HG02571 (cell line): Measurements from ENCODE around the gene HUNK.
"Not testable (repeated sequence)": the region's sequence is repeated elsewhere in the genome, so short reads cannot be mapped to it uniquely, and the experiment has no call there.

Source experiments
- ATAC-seq: cut with Tn5 transposase; IDR thresholded peaks from one replicate; pipeline ENCODE4 v1.9.1; 2021; ENCODE audit warnings: mild to moderate bottlenecking, moderate library complexity; ENCODE audit not compliant: unreplicated experiment

Gene HUNK

GRCh38 chr21:31918250-31918775 is 45.5 kb downstream of the HUNK start:
- no peak for ATAC-seq

GRCh38 chr21:31920275-31920674 is 47.5 kb downstream of the HUNK start:
- ATAC-seq: no peak

GRCh38 chr21:31921079-31921478 is 48.3 kb downstream of the HUNK start:
- ATAC-seq: no peak

GRCh38 chr21:31922881-31923280 is 50.1 kb downstream of the HUNK start:
- no peak for ATAC-seq

- ATAC-seq: no peak
Observed at GRCh38 chr21:31923756-31924155, 50.9 kb downstream of the HUNK start.

- no peak for ATAC-seq
Observed at GRCh38 chr21:31924548-31924947, 51.7 kb downstream of the HUNK start.

- ATAC-seq: no peak
Observed at GRCh38 chr21:31926498-31926897, 53.7 kb downstream of the HUNK start.

GRCh38 chr21:31927689-31928353 is 55.0 kb downstream of the HUNK start:
- ATAC-seq: no peak

GRCh38 chr21:31928656-31929055 is 55.8 kb downstream of the HUNK start:
- no peak for ATAC-seq

- ATAC-seq: no peak
Observed at GRCh38 chr21:31929548-31929947, 56.7 kb downstream of the HUNK start.

- ATAC-seq: no peak
Observed at GRCh38 chr21:31930001-31930400, 57.2 kb downstream of the HUNK start.

GRCh38 chr21:31931644-31932469 is 59.0 kb downstream of the HUNK start:
- no peak for ATAC-seq

- no peak for ATAC-seq
Observed at GRCh38 chr21:31932470-31932764, 59.6 kb downstream of the HUNK start.

- ATAC-seq: no peak
Observed at GRCh38 chr21:31937303-31937702, 64.5 kb downstream of the HUNK start.

GRCh38 chr21:31938330-31939301 is 65.8 kb downstream of the HUNK start:
- ATAC-seq: no peak

GRCh38 chr21:31941694-31942093 is 68.9 kb downstream of the HUNK start:
- no peak for ATAC-seq

- ATAC-seq: no peak
Observed at GRCh38 chr21:31943561-31943960, 70.7 kb downstream of the HUNK start.

GRCh38 chr21:31945141-31945540 is 72.3 kb downstream of the HUNK start:
- no peak for ATAC-seq

- no peak for ATAC-seq
Observed at GRCh38 chr21:31945546-31945945, 72.7 kb downstream of the HUNK start.

GRCh38 chr21:31946231-31946630 is 73.4 kb downstream of the HUNK start:
- no peak for ATAC-seq

- not testable (repeated sequence) for ATAC-seq
Observed at GRCh38 chr21:31946876-31947550, 74.2 kb downstream of the HUNK start.
